IMR-90 (cell line): ENCODE data around the gene GRID1.

Source experiments
- BHLHE40 ChIP-seq: fragments of 150-350 bp; IDR thresholded peaks from 2 replicates; pipeline ENCODE4 v1.6.1; 2016; ENCODE audit warnings: mild to moderate bottlenecking, low read depth, low read length
- CEBPB ChIP-seq: IDR thresholded peaks from 2 replicates; pipeline ENCODE4 v1.6.1; 2012; ENCODE audit warnings: low read depth, low read length, improper control_type of control experiment
- CHD1 ChIP-seq: IDR thresholded peaks from 2 replicates; pipeline ENCODE4 v1.6.1; 2012; ENCODE audit warnings: low read depth, low read length, improper control_type of control experiment
- FOS ChIP-seq: fragments of 150-350 bp; IDR thresholded peaks from 2 replicates; pipeline ENCODE4 v1.6.1; 2016; ENCODE audit warnings: low read depth, low read length
- MAZ ChIP-seq: IDR thresholded peaks from 2 replicates; pipeline ENCODE4 v1.6.1; 2012; ENCODE audit warnings: low read depth, mild to moderate bottlenecking, low read length, improper control_type of control experiment, moderate library complexity, borderline replicate concordance
- MXI1 ChIP-seq: IDR thresholded peaks from 2 replicates; pipeline ENCODE4 v1.6.1; 2012; ENCODE audit warnings: low read depth, mild to moderate bottlenecking, low read length, moderate library complexity, borderline replicate concordance
- POLR2A ChIP-seq: IDR thresholded peaks from 2 replicates; pipeline ENCODE4 v1.6.1; 2012; ENCODE audit warnings: mild to moderate bottlenecking, low read depth, low read length
- RAD21 ChIP-seq: IDR thresholded peaks from 2 replicates; pipeline ENCODE4 v1.6.1; 2012; ENCODE audit warnings: low read length, improper control_type of control experiment
- RCOR1 ChIP-seq: IDR thresholded peaks from 2 replicates; pipeline ENCODE4 v1.6.1; 2012; ENCODE audit warnings: mild to moderate bottlenecking, low read length, improper control_type of control experiment; ENCODE audit not compliant: insufficient replicate concordance
- RFX5 ChIP-seq: IDR thresholded peaks from 2 replicates; pipeline ENCODE4 v1.8.0; 2012; ENCODE audit warnings: low read depth, mild to moderate bottlenecking, low read length, moderate library complexity
- SMC3 ChIP-seq: fragments of 150-350 bp; IDR thresholded peaks from 2 replicates; pipeline ENCODE4 v1.6.1; 2016; ENCODE audit warnings: low read depth, mild to moderate bottlenecking, antibody characterized with exemption, low read length, moderate library complexity
- TF ChIP-seq, protein P1 (sequence below): conservative IDR thresholded peaks from 2 replicates; pipeline ENCODE4 v1.5.1; 2012; ENCODE audit warnings: mild to moderate bottlenecking, low read depth, low read length, improper control_type of control experiment
- TF ChIP-seq, protein P2 (sequence below): fragments of 150-350 bp; IDR thresholded peaks from 2 replicates; pipeline ENCODE4 v1.6.1; 2017; ENCODE audit warnings: mild to moderate bottlenecking, antibody characterized with exemption, low read length, low read depth
- TF ChIP-seq, protein P3 (sequence below): fragments of 150-350 bp; IDR thresholded peaks from 2 replicates; pipeline ENCODE4 v1.6.1; 2016; ENCODE audit warnings: low read depth, mild to moderate bottlenecking, low read length, moderate library complexity, borderline replicate concordance

DNA sequence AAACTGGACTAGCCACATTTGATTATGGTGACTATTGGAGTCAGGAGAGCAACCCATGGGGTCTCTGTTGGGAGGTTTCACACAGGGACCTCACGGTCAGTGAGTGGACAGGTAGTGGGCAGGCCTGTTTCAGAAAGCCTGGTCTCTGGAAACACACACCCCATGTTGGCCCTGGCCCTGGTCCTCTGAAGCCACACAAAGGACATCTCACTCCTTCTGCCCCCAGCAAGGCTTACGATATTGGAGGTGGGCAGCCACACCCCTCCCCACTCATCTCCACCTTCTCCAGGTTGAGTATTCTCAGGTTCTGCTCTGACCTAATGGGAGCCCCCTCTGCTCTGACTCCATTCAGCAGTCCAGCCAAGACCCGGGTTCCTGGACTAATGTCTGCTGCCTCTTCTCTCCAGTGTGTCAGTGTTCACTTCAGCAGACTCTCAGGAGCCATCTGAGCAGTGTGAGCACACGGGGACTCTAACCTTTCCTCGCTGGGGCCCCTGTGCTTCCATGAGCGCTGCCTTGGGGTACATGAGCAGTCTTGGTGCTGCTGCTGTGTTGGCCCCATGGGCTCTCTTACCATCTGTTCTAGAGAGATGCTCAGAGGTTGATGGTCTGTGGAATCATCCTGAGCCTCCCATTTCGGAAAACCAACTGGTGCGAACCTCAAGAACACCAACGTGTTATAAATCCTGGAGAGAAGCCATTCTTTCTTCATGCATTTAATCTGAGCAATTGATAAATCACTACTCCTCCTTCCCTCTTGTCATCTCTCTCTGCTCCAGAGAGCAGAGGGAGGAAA, 748.6 kb downstream of the GRID1 start:
- TF ChIP-seq, protein P1, sequence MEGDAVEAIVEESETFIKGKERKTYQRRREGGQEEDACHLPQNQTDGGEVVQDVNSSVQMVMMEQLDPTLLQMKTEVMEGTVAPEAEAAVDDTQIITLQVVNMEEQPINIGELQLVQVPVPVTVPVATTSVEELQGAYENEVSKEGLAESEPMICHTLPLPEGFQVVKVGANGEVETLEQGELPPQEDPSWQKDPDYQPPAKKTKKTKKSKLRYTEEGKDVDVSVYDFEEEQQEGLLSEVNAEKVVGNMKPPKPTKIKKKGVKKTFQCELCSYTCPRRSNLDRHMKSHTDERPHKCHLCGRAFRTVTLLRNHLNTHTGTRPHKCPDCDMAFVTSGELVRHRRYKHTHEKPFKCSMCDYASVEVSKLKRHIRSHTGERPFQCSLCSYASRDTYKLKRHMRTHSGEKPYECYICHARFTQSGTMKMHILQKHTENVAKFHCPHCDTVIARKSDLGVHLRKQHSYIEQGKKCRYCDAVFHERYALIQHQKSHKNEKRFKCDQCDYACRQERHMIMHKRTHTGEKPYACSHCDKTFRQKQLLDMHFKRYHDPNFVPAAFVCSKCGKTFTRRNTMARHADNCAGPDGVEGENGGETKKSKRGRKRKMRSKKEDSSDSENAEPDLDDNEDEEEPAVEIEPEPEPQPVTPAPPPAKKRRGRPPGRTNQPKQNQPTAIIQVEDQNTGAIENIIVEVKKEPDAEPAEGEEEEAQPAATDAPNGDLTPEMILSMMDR, result no peak
- no peak for TF ChIP-seq RCOR1
- TF ChIP-seq POLR2A, result no peak
- TF ChIP-seq CHD1, result no peak
- no peak for TF ChIP-seq FOS
- TF ChIP-seq, protein P2, sequence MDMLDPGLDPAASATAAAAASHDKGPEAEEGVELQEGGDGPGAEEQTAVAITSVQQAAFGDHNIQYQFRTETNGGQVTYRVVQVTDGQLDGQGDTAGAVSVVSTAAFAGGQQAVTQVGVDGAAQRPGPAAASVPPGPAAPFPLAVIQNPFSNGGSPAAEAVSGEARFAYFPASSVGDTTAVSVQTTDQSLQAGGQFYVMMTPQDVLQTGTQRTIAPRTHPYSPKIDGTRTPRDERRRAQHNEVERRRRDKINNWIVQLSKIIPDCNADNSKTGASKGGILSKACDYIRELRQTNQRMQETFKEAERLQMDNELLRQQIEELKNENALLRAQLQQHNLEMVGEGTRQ, result no peak
- TF ChIP-seq MXI1, result no peak
- TF ChIP-seq RAD21, result no peak
- no peak for TF ChIP-seq BHLHE40
- TF ChIP-seq, protein P3, sequence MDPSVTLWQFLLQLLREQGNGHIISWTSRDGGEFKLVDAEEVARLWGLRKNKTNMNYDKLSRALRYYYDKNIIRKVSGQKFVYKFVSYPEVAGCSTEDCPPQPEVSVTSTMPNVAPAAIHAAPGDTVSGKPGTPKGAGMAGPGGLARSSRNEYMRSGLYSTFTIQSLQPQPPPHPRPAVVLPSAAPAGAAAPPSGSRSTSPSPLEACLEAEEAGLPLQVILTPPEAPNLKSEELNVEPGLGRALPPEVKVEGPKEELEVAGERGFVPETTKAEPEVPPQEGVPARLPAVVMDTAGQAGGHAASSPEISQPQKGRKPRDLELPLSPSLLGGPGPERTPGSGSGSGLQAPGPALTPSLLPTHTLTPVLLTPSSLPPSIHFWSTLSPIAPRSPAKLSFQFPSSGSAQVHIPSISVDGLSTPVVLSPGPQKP, result no peak
- TF ChIP-seq RFX5, result no peak
- no peak for TF ChIP-seq MAZ
- no peak for TF ChIP-seq CEBPB
- TF ChIP-seq SMC3, result no peak
